ACHN (cell line): ENCODE results near the gene GALNT7.
"Not testable (repeated sequence)": the region's sequence is repeated elsewhere in the genome, so short reads cannot be mapped to it uniquely, and the experiment has no call there.

Source experiments
- DNase-seq: peaks from one replicate; pipeline ENCODE4 v3.0.0-alpha.2; 2015
- in situ Hi-C: cut with HindIII; loops from 2 replicates; pipeline ENCODE4 v1.10.0; 2017; ENCODE audit warnings: low sequenced_read_pairs, low pct_ligation_motif_present, low pct_unique_long_range_greater_than_20kb

GALNT7 gene

GRCh38 chr4:173159791-173160190, 8.8 kb upstream of the GALNT7 start:
- no peak for DNase-seq
- in situ Hi-C loops = no loop called here

GRCh38 chr4:173160871-173161270, 7.7 kb upstream of the GALNT7 start:
- in situ Hi-C loops = no loop called here
- no peak for DNase-seq

GRCh38 chr4:173161311-173161710, 7.3 kb upstream of the GALNT7 start:
- no peak for DNase-seq
- in situ Hi-C loops = no loop called here

- no peak for DNase-seq
- in situ Hi-C loops = no loop called here
Observed at GRCh38 chr4:173165706-173166105, 2.9 kb upstream of the GALNT7 start.

GRCh38 chr4:173166491-173166890, 2.1 kb upstream of the GALNT7 start:
- in situ Hi-C loops = no loop called here
- DNase-seq = no peak

- peak; percentile 59 for DNase-seq
- in situ Hi-C loops = no loop called here
Observed at GRCh38 chr4:173167758-173168395, 734 bp upstream of the GALNT7 start.

- in situ Hi-C loops = no loop called here
- no peak for DNase-seq
Observed at GRCh38 chr4:173169178-173169427, 492 bp downstream of the GALNT7 start.

GRCh38 chr4:173169428-173170181, 994 bp downstream of the GALNT7 start:
- DNase-seq = peak; percentile 65
- in situ Hi-C loops = no loop called here

- DNase-seq = no peak
- in situ Hi-C loops = no loop called here
Observed at GRCh38 chr4:173170182-173170778, 1.7 kb downstream of the GALNT7 start.

- DNase-seq = peak; percentile 60
- in situ Hi-C loops = no loop called here
Observed at GRCh38 chr4:173171098-173171497, 2.5 kb downstream of the GALNT7 start.

- in situ Hi-C loops = no loop called here
- DNase-seq = no peak
Observed at GRCh38 chr4:173171987-173172386, 3.4 kb downstream of the GALNT7 start.

GRCh38 chr4:173174184-173174583, 5.6 kb downstream of the GALNT7 start:
- in situ Hi-C loops = no loop called here
- no peak for DNase-seq

GRCh38 chr4:173174594-173175012, 6.0 kb downstream of the GALNT7 start:
- DNase-seq = no peak
- in situ Hi-C loops = no loop called here

- in situ Hi-C loops = no loop called here
- no peak for DNase-seq
Observed at GRCh38 chr4:173176010-173176409, 7.4 kb downstream of the GALNT7 start.

GRCh38 chr4:173177232-173177631, 8.6 kb downstream of the GALNT7 start:
- DNase-seq = no peak
- in situ Hi-C loops = no loop called here

GRCh38 chr4:173178144-173178543, 9.5 kb downstream of the GALNT7 start:
- DNase-seq = no peak
- in situ Hi-C loops = no loop called here

- in situ Hi-C loops = no loop called here
- DNase-seq = peak; percentile 73
Observed at GRCh38 chr4:173181848-173182247, 13.2 kb downstream of the GALNT7 start.

- peak; percentile 82 for DNase-seq
- in situ Hi-C loops = no loop called here
Observed at GRCh38 chr4:173182403-173182802, 13.8 kb downstream of the GALNT7 start.

GRCh38 chr4:173183659-173184247, 15.1 kb downstream of the GALNT7 start:
- in situ Hi-C loops = not testable (repeated sequence)

More at GRCh38 chr4:173183659-173184247, 15.1 kb downstream of the GALNT7 start:
- not testable (repeated sequence) for DNase-seq
